GM12801 (cell line): ENCODE results near the gene SNAPC5.

Experiments used
- CTCF ChIP-seq: IDR thresholded peaks from one replicate; pipeline ENCODE4 v1.5.1; 2011; ENCODE audit warnings: control low read depth; ENCODE audit not compliant: insufficient read length; ENCODE audit errors: extremely low read depth

Gene SNAPC5

GRCh38 chr15:66484539-66485112 lies 12.9 kb downstream of the SNAPC5 start:
- TF ChIP-seq CTCF: no peak

- TF ChIP-seq CTCF: no peak
These were observed 14.4 kb downstream of the SNAPC5 start for GRCh38 chr15:66483131-66483566.

GRCh38 chr15:66482539-66482938 lies 15.0 kb downstream of the SNAPC5 start:
- TF ChIP-seq CTCF: no peak

GRCh38 chr15:66481107-66481856 lies 16.3 kb downstream of the SNAPC5 start:
- no peak for TF ChIP-seq CTCF

- TF ChIP-seq CTCF: no peak
These were observed 17.3 kb downstream of the SNAPC5 start for GRCh38 chr15:66480267-66480666.

GRCh38 chr15:66477011-66477410 lies 20.6 kb downstream of the SNAPC5 start:
- no peak for TF ChIP-seq CTCF

GRCh38 chr15:66476535-66476934 lies 21.0 kb downstream of the SNAPC5 start:
- no peak for TF ChIP-seq CTCF
